ENCODE data around the gene DEDD2.

Gene DEDD2

DNA sequence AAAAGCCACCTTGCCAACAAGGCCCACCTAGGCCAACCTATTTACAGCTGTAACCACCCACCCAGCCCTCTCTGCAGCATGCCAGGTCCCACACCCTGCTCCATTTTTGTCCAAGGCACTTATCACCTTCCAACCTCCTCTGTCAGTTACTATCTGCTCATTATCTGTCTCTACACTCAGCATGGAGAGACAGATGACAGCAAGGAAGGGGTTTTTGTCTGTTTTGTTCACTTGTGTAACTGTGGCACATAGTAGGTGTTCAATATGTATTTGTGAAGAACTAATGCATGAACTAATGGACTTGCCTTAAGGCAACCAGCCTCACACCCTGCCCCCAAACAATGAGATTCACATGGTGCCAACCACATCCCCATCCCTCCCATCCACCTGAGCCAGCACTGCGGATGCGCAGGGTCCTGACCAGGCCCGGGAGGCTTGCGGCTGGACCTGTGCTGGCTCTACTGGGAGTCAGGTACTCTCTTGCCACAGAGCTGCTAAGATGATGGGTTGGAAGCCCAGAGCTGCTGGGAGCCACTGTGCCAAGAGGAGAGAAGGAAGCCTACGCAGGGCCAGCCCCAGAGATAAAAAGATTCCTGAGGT lies 17.3 kb downstream of the DEDD2 start:
- in situ Hi-C loops (cut with MboI; ENCODE audit: low sequenced_read_pairs) = no loop called here

DNA sequence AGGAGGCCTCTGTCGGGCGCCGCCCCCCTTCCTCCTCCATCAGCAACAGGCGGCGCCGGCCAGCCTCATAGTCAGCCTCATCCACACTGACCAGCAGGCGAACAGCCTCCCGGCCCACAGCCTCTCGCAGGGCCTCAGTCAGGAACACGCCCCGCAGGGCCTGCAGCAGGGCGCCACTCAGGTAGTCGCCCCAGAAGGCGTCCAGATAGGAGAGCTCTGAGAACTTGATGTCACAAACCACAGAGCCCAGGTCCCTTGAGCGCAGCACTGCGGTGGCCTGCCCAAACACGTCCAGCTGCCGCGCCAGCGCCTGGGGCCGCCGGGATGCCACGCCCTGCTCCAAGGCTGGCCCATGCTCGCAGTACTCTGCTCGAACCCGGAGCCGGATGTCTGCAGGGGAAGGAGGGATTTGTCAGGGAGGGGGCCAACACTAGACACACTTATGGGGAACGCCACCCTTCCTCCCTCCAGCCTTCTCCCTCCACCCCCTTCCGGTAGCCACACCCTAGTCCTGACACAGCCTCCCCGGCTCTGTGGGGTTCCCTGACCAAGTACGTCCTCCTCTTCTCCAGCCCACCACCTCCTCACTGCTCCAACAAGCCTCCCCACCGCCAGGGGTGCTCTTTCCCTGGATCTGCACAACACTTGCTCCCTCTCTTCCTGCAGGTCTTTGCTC lies 17.9 kb downstream of the DEDD2 start:
- in situ Hi-C loops (cut with MboI; ENCODE audit: low sequenced_read_pairs) = no loop called here

DNA sequence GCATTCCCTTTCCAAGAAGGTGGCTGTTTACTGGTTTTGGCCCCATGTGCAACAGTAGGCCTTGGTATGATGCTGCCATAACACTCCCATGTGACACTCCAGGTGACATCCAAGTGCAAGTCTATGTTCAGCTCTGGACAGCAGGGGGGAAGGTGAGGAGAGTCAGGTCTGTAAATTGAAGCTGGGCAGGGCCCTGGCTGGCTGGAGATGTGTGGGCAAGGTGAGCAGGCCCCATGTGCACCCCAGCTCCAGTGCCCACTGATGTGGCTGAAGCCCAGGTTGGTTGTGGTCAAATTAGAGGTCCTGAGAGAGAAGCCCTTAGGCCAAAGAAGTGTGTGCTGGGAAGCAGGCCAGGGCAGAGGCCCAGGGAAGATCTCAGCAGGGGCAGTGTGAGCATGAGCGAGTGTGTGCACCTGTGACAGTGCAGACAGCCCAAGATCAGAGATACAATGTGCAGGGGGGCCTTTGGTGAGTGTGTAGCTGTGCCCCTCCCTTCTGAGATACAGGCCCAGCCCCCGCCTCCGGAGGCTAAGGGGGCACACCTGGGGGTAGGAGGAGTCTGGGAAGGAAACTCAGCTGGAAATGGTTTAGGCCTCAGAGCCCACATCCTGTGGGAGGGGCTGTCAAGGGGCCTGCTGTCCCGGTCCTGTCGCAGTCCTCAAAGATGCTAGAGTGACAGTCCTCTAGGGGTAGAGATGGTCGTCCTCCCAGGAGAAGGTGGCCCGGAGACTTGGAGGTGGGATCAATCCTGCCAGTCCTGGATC lies 18.6 kb downstream of the DEDD2 start:
- in situ Hi-C loops (cut with MboI; ENCODE audit: low sequenced_read_pairs) = no loop called here

DNA sequence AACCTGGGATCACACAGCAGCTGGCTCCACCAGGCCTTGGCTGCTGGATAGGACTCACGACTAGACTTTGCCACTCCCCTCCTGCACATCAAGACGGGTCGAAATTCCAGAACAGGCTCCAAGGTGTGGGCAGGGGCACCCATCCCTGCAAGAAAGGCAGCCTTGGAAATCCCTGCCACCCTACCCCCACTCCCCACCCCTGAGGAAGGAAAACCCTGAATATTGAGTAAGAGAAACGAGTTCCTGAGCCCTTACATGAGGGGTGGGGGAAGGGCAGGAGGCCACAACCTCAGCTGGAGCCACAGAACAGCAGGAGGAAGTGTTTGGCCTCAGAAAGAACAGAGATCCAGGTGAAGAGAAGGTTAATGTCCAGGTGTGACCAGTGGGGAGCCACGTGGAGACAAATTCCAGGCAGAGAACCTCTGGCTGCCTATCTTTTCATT lies 20.1 kb downstream of the DEDD2 start:
- in situ Hi-C loops (cut with MboI; ENCODE audit: low sequenced_read_pairs) = no loop called here

DNA sequence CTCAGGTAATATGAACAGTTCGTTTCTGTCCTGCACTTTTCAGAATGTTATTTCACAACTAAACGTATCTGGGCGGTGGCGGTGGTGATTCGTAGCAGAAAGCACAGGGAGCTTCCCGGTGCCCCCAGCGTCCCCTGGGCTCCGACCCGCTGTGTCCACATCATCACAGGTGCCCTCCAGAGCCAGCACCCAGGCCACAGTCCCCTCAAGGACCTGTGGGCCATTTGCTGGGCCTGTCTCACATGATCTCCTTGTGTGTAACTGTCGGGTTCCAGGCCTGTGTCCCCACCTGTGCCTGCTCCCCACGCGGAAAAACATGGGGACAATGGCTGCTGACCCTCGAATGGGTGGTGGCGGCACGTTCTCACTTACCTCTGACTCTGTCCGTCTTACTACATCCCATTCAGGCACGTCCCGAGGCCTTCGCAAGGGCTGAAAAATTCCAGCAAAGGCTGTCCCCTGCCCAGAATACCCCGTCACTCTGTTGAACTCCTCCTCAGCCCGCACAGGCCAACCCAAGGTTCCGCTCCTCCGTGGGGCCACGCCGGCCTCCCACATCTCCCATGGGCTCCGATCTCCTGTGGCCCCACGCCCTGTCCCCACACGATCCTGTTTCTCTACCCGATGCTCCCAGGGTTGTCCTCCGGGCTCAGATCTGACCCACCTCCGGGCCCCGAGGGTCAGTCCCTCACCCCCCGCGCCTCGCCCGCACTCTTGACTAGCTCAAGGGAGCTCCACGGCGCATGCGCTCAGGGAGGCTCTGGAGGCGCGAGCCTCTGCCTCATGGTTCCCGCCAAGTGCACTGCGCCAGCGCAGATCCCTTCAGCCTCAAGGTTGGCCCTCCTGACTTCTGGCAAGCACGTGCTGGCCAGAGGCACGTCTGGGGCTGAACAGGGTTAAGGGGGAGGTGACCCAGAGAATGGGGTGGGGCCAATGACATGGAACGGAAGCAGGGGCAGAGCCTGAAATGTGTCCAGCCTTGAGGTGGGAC lies 21.2 kb downstream of the DEDD2 start:
- in situ Hi-C loops (cut with MboI; ENCODE audit: low sequenced_read_pairs) = no loop called here

DNA sequence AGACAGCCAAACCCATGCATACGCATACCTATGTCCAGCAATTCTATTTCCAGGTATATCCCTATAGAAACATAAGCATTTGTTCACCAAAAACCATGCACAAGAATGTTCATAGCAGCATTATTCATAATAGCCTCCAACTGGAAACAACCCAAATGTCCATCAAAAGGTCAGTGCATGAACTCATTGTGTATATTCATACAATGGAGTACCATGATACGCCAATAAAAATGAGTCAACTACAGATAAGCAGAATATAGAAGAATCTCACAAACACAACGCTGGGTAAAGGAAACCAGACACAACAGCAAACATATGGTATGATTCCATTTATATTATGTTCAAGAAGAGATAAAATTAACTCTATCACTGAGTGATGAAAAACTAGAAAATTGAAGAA lies 23.8 kb downstream of the DEDD2 start:
- in situ Hi-C loops (cut with MboI; ENCODE audit: low sequenced_read_pairs) = no loop called here

DNA sequence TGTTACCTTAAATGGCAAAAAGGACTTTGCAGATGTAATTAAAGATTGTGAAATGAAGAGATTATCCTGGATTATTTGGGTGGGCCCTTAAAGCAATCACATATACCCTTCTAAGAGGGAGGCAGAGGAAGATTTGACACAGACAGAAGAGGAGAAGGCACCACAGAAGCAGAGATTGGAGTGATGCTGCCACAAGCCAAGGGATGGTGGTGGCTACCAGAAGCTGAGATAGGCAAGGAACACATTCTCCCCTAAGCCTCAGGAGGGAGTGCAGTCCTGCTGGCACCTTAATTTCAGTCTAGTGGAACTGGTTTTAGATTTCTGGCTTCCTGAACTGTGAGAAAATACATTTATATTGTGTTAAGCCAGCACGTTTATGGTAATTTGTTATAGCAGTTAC lies 24.2 kb downstream of the DEDD2 start:
- in situ Hi-C loops (cut with MboI; ENCODE audit: low sequenced_read_pairs) = no loop called here

DNA sequence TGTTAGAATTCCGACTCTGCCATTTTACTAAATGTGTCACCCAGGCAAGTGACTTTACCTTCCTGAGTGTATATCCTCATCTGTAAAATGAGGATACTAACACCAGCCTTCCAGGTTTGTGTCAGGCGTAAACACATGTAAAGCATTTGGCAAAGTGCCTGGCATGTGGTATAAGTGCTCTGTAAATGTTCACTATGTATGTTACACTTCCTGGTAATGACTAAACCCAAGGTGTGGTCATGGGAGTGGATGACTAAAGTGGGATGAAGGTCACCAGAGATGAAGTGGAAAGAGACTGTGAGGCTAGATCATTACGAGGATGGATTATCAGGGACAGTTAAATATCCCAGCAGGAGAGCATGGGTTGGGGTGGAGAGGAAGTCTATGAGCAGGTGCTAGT lies 25.6 kb downstream of the DEDD2 start:
- in situ Hi-C loops (cut with MboI; ENCODE audit: low sequenced_read_pairs) = no loop called here

DNA sequence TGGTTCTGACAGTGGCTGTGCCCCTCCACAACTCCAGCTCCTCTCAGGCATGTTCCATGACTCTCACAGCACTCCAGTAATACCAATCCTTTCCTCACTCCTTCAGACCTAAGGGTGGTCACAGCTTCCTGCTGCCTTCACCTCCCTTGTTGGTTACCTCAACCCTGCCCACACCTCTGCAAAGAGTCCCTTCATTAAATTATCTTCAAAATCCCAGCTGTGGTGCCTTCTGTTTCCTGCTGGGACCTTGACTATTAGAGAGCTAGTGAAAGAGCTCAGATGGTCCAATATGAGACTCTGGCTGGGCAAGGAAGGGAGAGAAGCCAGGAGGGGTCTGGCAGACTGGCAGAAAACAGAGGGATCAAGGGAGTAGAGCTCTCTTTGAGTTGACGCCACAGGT lies 26.1 kb downstream of the DEDD2 start:
- in situ Hi-C loops (cut with MboI; ENCODE audit: low sequenced_read_pairs) = no loop called here

DNA sequence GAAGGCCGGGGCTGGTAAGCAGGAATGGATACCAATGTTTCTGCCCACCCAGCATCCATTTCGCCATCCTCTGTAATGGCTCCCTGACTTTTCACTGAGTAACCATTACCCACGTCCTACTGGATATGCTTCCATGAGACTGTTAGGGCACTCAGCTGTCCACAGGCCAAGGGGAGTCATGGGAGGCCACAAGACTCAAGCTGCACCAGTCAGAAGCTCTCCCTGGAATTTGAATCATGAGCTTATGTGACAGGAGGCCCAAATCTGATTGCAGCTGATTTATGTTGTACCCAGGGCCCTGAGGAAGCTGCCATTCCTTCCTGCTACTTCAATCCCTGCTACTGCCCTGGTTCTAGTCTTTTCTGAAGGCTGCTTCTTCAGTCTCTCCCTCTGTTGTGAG lies 28.3 kb downstream of the DEDD2 start:
- in situ Hi-C loops (cut with MboI; ENCODE audit: low sequenced_read_pairs) = no loop called here

DNA sequence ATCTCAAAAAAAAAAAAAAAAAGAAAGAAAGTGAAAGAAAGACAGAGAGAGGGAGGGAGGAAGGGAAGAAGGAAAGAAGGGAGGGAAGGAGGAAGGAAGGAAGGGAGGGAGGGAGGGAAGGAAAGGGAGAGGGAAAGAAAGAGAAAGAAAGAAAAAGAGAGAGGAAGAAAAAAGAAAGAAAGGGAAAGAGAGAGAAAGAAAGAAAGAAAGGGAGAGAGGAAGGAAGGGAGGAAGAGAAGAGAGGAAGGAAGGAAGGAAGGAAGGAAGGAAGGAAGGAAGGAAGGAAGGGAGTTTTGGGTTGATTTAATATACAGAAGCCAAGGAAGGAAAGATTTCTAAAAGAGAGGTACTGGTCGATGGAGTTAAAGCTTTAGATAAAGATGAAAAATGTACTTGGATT lies 28.8 kb downstream of the DEDD2 start:
- in situ Hi-C loops (cut with MboI; ENCODE audit: low sequenced_read_pairs) = no loop called here

DNA sequence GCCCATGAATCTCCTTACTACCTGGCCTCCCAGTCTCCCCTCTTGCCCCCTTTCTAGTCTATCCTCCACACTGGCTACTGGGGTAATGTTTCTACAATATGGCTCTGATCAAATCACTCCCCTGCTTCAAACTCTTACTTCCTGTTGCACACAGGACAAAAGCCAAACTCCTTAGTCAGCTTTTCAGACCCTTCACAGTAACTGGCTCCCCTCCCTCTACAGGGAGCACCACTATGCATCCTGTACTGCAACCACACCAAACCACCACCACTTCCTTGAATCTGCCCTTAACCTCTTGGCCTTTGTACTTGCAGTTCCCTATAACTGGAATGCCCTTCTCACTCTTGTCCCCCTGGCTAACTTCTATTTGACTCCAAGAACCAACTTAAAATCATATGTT lies 32.2 kb downstream of the DEDD2 start:
- in situ Hi-C loops (cut with MboI; ENCODE audit: low sequenced_read_pairs) = no loop called here

DNA sequence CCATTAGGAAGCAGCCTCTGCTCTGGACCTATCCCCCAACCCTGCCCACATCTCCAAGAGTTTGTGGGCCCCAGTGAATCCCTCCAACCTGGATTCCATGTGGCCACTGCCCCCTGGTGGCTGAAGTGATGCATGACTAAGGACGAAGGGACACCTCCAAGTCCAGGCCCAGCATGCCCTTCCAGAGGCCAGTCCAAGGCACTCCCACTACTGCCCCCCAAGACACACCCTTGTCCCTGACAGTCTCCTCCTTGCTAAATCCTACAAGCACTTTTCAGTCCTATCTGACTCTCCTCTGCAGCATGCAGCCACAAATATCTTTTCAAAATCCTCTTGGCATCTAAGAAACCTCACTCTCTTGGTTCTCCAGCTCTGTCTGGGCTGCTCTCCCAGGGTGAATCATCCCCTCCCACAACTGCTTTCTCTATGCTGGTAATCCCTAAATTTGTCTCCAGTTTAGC lies 33.0 kb downstream of the DEDD2 start:
- in situ Hi-C loops (cut with MboI; ENCODE audit: low sequenced_read_pairs) = no loop called here

DNA sequence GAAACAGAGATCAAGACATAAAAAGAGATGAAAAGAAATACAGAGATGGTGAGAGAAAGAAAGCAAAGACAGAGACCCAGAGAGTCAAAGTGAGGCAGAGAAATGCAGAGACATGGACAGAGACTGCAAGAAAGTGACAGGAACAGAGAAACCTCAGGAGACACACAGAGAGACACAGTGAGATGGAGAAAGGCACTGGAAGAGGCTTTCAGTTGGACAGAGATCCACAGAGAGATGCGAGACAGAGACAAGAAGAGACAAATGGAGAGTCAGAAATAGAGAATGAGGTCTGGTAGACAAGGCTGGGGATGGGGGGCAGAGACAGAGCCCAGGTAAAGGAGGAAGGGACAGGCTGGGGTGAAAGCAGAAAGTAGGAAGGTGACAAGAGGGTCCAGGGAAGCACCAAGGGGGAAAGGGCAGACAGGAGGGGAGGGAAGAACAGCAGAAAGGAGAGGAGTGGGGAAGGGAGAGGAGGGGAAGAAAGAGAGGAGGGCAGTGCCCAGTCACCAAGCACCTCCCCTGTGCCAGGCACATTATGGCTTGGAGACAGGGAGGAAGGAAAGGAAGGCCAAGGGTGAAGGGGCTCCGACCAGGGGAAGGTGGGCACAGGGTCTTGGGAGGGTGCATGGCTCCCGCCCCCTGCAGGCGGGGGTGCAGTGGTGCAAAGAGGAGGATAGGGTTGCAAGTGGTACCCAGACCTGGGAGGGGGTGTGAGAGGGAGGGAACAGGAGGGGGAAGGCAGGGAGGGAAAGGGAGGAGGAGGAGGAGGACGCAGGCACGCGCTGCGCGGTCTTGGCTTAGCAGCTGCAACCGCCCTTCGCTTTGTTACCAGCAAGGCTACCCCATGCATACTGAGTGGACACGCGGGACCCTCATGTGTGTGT lies 38.4 kb downstream of the DEDD2 start:
- in situ Hi-C loops (cut with MboI; ENCODE audit: low sequenced_read_pairs) = no loop called here

DNA sequence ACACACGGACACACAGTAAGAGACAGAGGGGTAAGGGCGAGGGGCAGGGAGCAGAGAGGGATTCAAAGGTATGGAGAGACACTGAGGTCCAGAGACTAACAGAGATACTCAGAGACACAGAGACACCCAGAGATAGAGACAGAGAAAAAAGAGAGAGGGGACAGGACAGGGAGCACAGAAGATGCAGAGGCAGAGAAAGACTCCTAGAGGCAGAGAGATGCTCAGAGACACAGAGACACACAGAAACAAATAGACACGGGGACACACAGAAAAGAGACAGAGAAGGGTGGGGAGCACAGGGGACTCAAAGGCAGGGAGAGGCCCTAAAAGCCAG lies 39.8 kb downstream of the DEDD2 start:
- in situ Hi-C loops (cut with MboI; ENCODE audit: low sequenced_read_pairs) = no loop called here

DNA sequence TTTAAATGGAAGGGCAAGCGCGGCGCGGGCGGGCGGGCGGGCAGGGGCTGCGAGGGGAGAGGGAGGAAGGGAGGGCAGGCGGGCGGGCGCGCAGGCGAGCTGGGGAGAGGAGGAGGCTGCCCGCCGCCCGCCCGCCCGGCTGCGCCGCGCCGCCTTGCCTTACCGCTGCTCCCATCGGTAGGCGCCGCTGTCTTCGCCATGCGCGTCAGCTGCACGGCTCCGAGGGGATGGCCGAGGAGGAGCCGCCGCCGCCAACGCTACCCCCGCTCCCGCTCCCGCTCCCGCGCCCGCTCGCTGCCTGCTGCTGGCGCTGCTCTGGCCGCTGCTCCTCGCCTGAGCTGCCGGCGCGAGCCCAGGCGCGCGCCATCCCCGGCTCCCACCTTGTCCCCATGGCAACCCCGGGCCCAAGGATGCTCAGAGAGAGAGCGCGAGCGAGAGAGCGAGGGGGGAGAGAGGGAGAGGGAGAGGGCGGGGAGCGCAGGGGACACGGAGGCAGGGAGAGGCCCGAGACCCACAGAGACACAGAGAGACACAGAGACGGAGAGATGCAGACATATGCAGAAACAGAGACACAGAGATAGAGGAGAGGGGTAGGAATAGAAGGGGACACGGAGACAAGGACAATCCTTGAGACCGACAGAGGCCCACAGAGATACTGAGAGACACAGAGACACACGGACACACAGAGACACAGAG lies 40.3 kb downstream of the DEDD2 start:
- in situ Hi-C loops (cut with MboI; ENCODE audit: low sequenced_read_pairs) = no loop called here

DNA sequence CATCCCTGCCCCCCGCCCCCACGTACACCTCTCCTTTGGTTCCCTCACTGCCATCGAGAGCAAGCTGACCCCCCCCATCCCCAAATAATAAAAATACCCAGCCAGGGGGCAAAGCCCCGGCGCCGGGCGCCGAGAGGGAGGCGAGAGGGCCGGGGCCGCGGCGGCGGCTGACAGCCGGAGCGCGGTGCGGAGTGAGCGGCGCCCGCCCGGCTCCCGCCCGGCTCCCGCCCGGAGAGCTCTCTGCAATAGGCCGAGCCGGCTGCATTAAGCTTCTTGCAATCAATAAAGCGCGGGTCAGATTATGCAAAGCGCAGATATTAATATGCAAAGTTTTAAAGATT lies 40.9 kb downstream of the DEDD2 start:
- in situ Hi-C loops (cut with MboI; ENCODE audit: low sequenced_read_pairs) = no loop called here

DNA sequence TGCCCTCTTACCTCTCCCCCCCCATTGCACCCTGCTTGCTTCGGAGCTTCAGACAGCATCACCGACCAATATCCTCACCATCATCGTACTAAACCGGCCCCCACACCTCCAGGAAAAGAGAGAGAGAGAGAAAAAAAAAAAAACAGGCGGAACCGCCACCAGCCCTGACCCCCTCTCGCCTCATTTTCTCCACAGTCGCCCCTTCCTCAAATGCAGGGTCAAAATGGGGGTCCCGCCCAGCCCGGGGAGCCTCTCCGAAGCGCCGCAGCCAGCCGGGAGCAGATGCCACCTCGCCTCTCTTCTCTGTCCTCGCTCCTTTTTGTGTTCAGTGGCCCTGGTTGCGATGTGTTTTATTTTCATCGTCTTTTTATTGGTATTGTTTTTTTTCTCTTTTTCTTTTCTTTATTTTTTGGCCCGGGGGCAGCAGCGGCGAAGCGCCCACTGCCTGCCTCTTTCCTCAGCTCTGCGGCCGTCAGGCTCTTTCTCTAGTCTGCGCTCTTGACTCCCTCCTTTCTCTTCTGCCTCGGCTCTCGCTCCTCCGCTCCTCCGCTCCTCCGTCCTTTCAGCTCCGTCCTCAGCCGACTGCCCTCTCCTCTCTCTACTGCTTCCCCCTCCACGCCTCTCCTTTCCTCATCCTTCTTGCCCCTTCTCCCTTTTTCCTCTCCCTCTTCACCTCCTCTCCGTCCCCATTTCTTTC lies 41.4 kb downstream of the DEDD2 start:
- in situ Hi-C loops (cut with MboI; ENCODE audit: low sequenced_read_pairs) = no loop called here
